Measurements from ENCODE around the gene CRYZ. TPM values are rescaled to one million over a fixed set of nuclear protein-coding genes. Genes with fewer than 3 reads are reported as not detected.
"Not testable (repeated sequence)": the region's sequence is repeated elsewhere in the genome, so short reads cannot be mapped to it uniquely, and the experiment has no call there.

CRYZ gene
- total and polyA plus RNA-seq, 2 of the 4 experiments (the other 2 are of a cell fraction) = 40.6 to 43.4 TPM

DNA sequence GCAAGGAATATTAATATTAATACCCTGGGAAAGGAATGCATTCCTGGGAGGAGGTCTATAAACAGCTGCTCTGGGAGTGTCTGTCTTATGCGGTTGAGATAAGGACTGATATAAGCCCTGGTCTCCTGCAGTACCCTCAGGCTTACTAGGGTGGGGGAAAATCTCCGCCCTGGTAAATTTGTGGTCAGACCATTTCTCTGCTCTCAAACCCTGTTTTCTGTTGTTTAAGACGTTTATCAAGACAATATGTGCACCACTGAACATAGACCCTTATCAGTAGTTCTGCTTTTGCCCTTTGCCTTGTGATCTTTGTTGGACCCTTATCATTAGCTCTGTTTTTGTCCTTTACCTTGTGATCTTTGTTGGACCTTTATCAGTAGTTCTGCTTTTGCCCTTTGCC lies 62.0 kb downstream of the CRYZ start:
- H3K23ac ChIP-seq (ENCODE audit: low read depth, low read length); H2AFZ ChIP-seq (replicated peaks; ENCODE audit: low read length, poor library complexity); H4K5ac ChIP-seq (ENCODE audit: low read depth, low read length); H2AK9ac ChIP-seq (replicated peaks; ENCODE audit: low read depth, low read length, poor library complexity); H3K4me2 ChIP-seq (ENCODE audit: low read depth, low read length); intact Hi-C loops (cut with micrococcal nuclease); dilution Hi-C loops (cut with HindIII; ENCODE audit: low sequenced_read_pairs, unreplicated experiment); H2AK5ac ChIP-seq (ENCODE audit: low read depth, low read length); ATAC-seq (ENCODE audit: low read depth); H4K91ac ChIP-seq (ENCODE audit: insufficient read depth, low read depth, low read length); H3K9me1 ChIP-seq (ENCODE audit: insufficient read depth, low read length); H3K18ac ChIP-seq (ENCODE audit: low read depth, low read length); H2BK120ac ChIP-seq (ENCODE audit: low read depth, low read length); H3K4me3 ChIP-seq (ENCODE audit: insufficient read depth, low read depth, low read length); POLR2A ChIA-PET (ENCODE audit: unreplicated experiment); H3K4ac ChIP-seq (ENCODE audit: low read depth, low read length); H2BK20ac ChIP-seq (ENCODE audit: low read depth, low read length); CTCF ChIA-PET; H2BK15ac ChIP-seq (ENCODE audit: low read depth, low read length); H4K8ac ChIP-seq (ENCODE audit: low read depth in 2 of 2, low read length in 2 of 2); H3K36me3 ChIP-seq (ENCODE audit: control insufficient read depth, insufficient read depth, low read length); in situ Hi-C loops (cut with MboI; ENCODE audit: low sequenced_read_pairs); H3K79me1 ChIP-seq (ENCODE audit: low read depth in 1 of 2, low read length in 2 of 2); H4K20me1 ChIP-seq (ENCODE audit: insufficient read depth, low read length); H3K14ac ChIP-seq (replicated peaks; ENCODE audit: low read depth, low read length); H2BK5ac ChIP-seq (ENCODE audit: low read depth, low read length, poor library complexity, severe bottlenecking); H3K56ac ChIP-seq (ENCODE audit: extremely low read depth, insufficient read depth, low read length); BruUV-seq (replicated peaks); H3K4me1 ChIP-seq (ENCODE audit: control insufficient read depth, insufficient read depth, low read length); DNase-seq; H3K9ac ChIP-seq (ENCODE audit: low read depth, low read length); H3K9me3 ChIP-seq (ENCODE audit: control insufficient read depth, insufficient read depth, low read length); H3K27ac ChIP-seq (ENCODE audit: insufficient read depth, low read length): not testable (repeated sequence)
- WGBS, 2 experiments (ENCODE audit: extremely low coverage in 2 of 2, insufficient read length in 1 of 2) = no CpG with 5 or more reads among the region's 3 CpGs
- H3K27me3 ChIP-seq (ENCODE audit: control insufficient read depth, insufficient read depth, low read length) = peaks cover 15% of the 10 kb centered on the region

Other genes starting within 250 kb of the CRYZ start
- gene LRRC53, start 220.4 kb downstream of the CRYZ start, total RNA-seq (2012; rRNA removed) = not detected in 2 replicates
- not detected in 2 replicates for gene LRRC53, start 220.4 kb downstream of the CRYZ start, polyA plus RNA-seq (2012; rRNA removed)
- not detected in 2 replicates for gene ERICH3, start 59.3 kb downstream of the CRYZ start, total RNA-seq (2012; rRNA removed)
- gene ERICH3, start 59.3 kb downstream of the CRYZ start, polyA plus RNA-seq (2012; rRNA removed) = not detected in 2 replicates
- 16.5 and 23.9 TPM in 2 replicates for gene TYW3, start 102 bp upstream of the CRYZ start, total RNA-seq (2012; rRNA removed)
- gene TYW3, start 102 bp upstream of the CRYZ start, polyA plus RNA-seq (2012; rRNA removed) = 8.1 and 9.3 TPM in 2 replicates

Measured in IMR-90 (cell line).